Middle frontal gyrus (tissue), 1 donor: ENCODE data around the gene BCO1.
A peak's percentile ranks its signal among the peaks of the same experiment; 100 is the strongest.

Experiments used
- DNase-seq: peaks from one replicate; pipeline ENCODE4 v3.0.0-alpha.2; 2015; ENCODE audit warnings: low spot score; ENCODE audit errors: extremely low spot score

BCO1 gene

GRCh38 chr16:81315271-81316175 is 77.0 kb downstream of the BCO1 start:
- DNase-seq = peak; percentile 21

GRCh38 chr16:81316176-81316496 is 77.6 kb downstream of the BCO1 start:
- no peak for DNase-seq

GRCh38 chr16:81318711-81319110 is 80.2 kb downstream of the BCO1 start:
- no peak for DNase-seq

GRCh38 chr16:81319221-81319912 is 80.9 kb downstream of the BCO1 start:
- DNase-seq = no peak

GRCh38 chr16:81321039-81321438 is 82.5 kb downstream of the BCO1 start:
- no peak for DNase-seq

- DNase-seq = no peak
Observed at GRCh38 chr16:81321536-81321935, 83.0 kb downstream of the BCO1 start.

GRCh38 chr16:81324808-81325207 is 86.3 kb downstream of the BCO1 start:
- DNase-seq = no peak

GRCh38 chr16:81327011-81327410 is 88.5 kb downstream of the BCO1 start:
- no peak for DNase-seq

- DNase-seq = no peak
Observed at GRCh38 chr16:81327447-81328196, 89.1 kb downstream of the BCO1 start.

- DNase-seq = no peak
Observed at GRCh38 chr16:81329947-81330346, 91.5 kb downstream of the BCO1 start.

GRCh38 chr16:81333356-81333755 is 94.9 kb downstream of the BCO1 start:
- DNase-seq = no peak

- no peak for DNase-seq
Observed at GRCh38 chr16:81335669-81336068, 97.2 kb downstream of the BCO1 start.

- no peak for DNase-seq
Observed at GRCh38 chr16:81337097-81337496, 98.6 kb downstream of the BCO1 start.
